GM12878 (cell line): ENCODE data around the gene PCLAF. TPM values are rescaled to one million over a fixed set of nuclear protein-coding genes. Genes with fewer than 3 reads are reported as not detected.

ENCODE experiments used
- ATF7 ChIP-seq: fragments of 450-650 bp; IDR thresholded peaks from 2 replicates; pipeline ENCODE4 v1.6.1; 2016; ENCODE audit warnings: low read depth, mild to moderate bottlenecking
- BACH1 ChIP-seq: fragments of 450-650 bp; IDR thresholded peaks from 2 replicates; pipeline ENCODE4 v1.6.1; 2017; ENCODE audit warnings: mild to moderate bottlenecking, borderline replicate concordance
- BCL11A ChIP-seq: IDR thresholded peaks from 2 replicates; pipeline ENCODE4 v1.6.1; 2011; ENCODE audit warnings: low read depth, low read length
- CBX3 ChIP-seq: fragments of 200-600 bp; sonication (generic); IDR thresholded peaks from 2 replicates; pipeline ENCODE4 v1.6.1; 2016; ENCODE audit warnings: low read depth, borderline replicate concordance
- CHD1 ChIP-seq: IDR thresholded peaks from 2 replicates; pipeline ENCODE4 v1.6.1; 2012; ENCODE audit warnings: low read depth, low read length, improper control_type of control experiment
- EED ChIP-seq: sonication (generic); IDR thresholded peaks from 2 replicates; pipeline ENCODE4 v1.6.1; 2016; ENCODE audit warnings: antibody characterized with exemption, low read depth
- ESRRA ChIP-seq: IDR thresholded peaks from 2 replicates; pipeline ENCODE4 v1.6.1; 2012; ENCODE audit warnings: mild to moderate bottlenecking, low read length, improper control_type of control experiment
- GABPA ChIP-seq: IDR thresholded peaks from 2 replicates; pipeline ENCODE4 v1.6.1; 2014; ENCODE audit warnings: antibody characterized with exemption, low read depth, mild to moderate bottlenecking, inconsistent platforms
- HCFC1 ChIP-seq: fragments of 150-350 bp; IDR thresholded peaks from 2 replicates; pipeline ENCODE4 v1.6.1; 2014; ENCODE audit warnings: low read length
- HDAC6 ChIP-seq: fragments of 200-600 bp; sonication (generic); IDR thresholded peaks from one replicate; pipeline ENCODE4 v1.8.0; 2017; ENCODE audit warnings: antibody characterized with exemption; ENCODE audit not compliant: unreplicated experiment
- KDM1A ChIP-seq: fragments of 200-600 bp; sonication (generic); IDR thresholded peaks from 2 replicates; pipeline ENCODE4 v1.6.1; 2016; ENCODE audit warnings: borderline replicate concordance
- MEF2A ChIP-seq: IDR thresholded peaks from 2 replicates; pipeline ENCODE4 v1.6.1; 2011; ENCODE audit warnings: low read depth, mild to moderate bottlenecking, low read length, moderate library complexity; ENCODE audit not compliant: insufficient read depth
- MLLT1 ChIP-seq: fragments of 450-650 bp; IDR thresholded peaks from 2 replicates; pipeline ENCODE4 v1.6.1; 2016; ENCODE audit warnings: mild to moderate bottlenecking
- NBN ChIP-seq: fragments of 450-650 bp; IDR thresholded peaks from 2 replicates; pipeline ENCODE4 v1.6.1; 2016
- NFXL1 ChIP-seq: fragments of 450-650 bp; IDR thresholded peaks from 2 replicates; pipeline ENCODE4 v1.6.1; 2017; ENCODE audit warnings: antibody characterized with exemption, mild to moderate bottlenecking, borderline replicate concordance
- NR2C1 ChIP-seq: fragments of 450-650 bp; IDR thresholded peaks from 2 replicates; pipeline ENCODE4 v1.6.1; 2017; ENCODE audit warnings: antibody characterized with exemption, mild to moderate bottlenecking, moderate library complexity
- PAX5 ChIP-seq: IDR thresholded peaks from 2 replicates; pipeline ENCODE4 v1.6.1; 2011; ENCODE audit warnings: low read depth, low read length, borderline replicate concordance
- SKIL ChIP-seq: fragments of 450-650 bp; IDR thresholded peaks from 2 replicates; pipeline ENCODE4 v1.6.1; 2017; ENCODE audit warnings: mild to moderate bottlenecking, low read depth, inconsistent platforms; ENCODE audit not compliant: poor library complexity, severe bottlenecking
- SMC3 ChIP-seq: IDR thresholded peaks from 2 replicates; pipeline ENCODE4 v1.6.1; 2011; ENCODE audit warnings: low read length, improper control_type of control experiment, borderline replicate concordance
- TCF3 ChIP-seq: IDR thresholded peaks from 2 replicates; pipeline ENCODE4 v1.6.1; 2012; ENCODE audit warnings: low read depth, mild to moderate bottlenecking, low read length, borderline replicate concordance; ENCODE audit not compliant: insufficient read depth
- YY1 ChIP-seq: IDR thresholded peaks from 2 replicates; pipeline ENCODE4 v1.6.1; 2011; ENCODE audit warnings: low read depth, mild to moderate bottlenecking, low read length
- polyA plus RNA-seq, 11 experiments: library from polyadenylated mRNA; depleted of rRNA in 4 of 11; unstranded in 6 of 11; stranded (reverse) in 5 of 11; fragments of >200 nt; fragmentation: Nextera tagmentation in 4 of 11; fragmentation: Illumina TruSeq in 1 of 11; extraction: Ambion mirVana in 4 of 11; extraction: Trizol in 1 of 11; gene quantifications; 1 replicate in 1 of 11; 2 replicates in 10 of 11; pipeline versions ENCODE4 v1.2.1 to v1.2.3, GENCODE V29; 2011 to 2016; ENCODE audit warnings: inconsistent platforms in 2 of 11, missing spikeins in 2 of 11, low read depth in 1 of 11
- total RNA-seq, 4 experiments: library from RNA; depleted of rRNA in 3 of 4; stranded (reverse); fragments of >200 nt in 3 of 4; fragmentation: Illumina TruSeq in 1 of 4; extraction: Trizol in 1 of 4; gene quantifications; 2 replicates each; pipeline versions ENCODE4 v1.2.1 to v1.2.3, GENCODE V29; 2013 to 2021
- TF ChIP-seq, protein P1 (sequence below): IDR thresholded peaks from 2 replicates; pipeline ENCODE4 v1.6.1; 2012; ENCODE audit warnings: low read depth, low read length, improper control_type of control experiment
- TF ChIP-seq, protein P2 (sequence below): fragments of 450-650 bp; IDR thresholded peaks from 2 replicates; pipeline ENCODE4 v1.6.1; 2016; ENCODE audit warnings: mild to moderate bottlenecking, moderate library complexity, borderline replicate concordance

The PCLAF gene
- total and polyA plus RNA-seq, 10 of the 15 experiments (the other 5 are each of a cell fraction or from before 2014, with no cell fraction given): 79.0 to 627 (median 343) TPM

DNA sequence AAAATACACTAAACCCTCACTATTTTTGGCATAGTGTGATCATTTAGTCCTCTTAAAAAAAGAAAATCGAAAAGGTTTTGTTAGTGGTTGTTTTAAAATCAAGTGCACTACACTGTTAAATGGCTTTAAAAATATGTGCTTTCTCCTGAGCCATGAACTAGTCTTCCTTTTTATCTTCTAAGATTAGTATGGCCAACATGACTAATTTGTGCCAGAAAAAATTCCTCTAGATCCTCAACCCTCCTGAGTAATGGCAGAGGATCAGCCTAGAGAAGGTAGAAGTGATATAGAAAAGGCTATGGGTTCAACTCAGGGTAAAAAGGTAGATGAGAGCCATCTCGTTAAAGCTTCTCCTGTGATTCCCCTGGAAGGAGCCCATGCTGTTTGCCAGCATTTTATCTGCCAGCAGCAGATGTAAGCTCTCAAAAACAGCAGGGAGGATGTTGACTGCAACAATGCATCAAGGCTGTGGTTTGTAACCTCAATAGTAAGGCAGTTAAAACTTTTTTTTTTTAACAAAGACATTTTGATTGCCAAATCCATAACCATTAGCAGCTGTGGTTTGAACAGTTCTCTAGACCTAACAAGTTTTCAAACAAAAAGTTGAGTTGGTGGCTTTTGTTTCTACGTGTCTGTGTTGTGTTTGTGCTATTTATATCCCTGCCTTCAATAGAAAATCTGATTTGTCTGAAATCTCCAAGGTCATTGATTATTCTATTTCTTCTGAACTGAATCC lies 48.9 kb upstream of the PCLAF start (continued):
- TF ChIP-seq SKIL (peak; percentile 83), NFXL1 (no peak), GABPA (no peak), MEF2A (peak; percentile 68; the same call in 1 of the 2 replicates), EED (peak; percentile 33; the same call in 1 of the 2 replicates), YY1 (peak; percentile 50; the same call in 1 of the 2 replicates), MLLT1 (peak; percentile 86), BCL11A (peak; percentile 61; the same call in 1 of the 2 replicates), NR2C1 (no peak), KDM1A (no peak), CBX3 (no peak), TCF3 (peak; percentile 55; the same call in 1 of the 2 replicates), SMC3 (peak; percentile 15; the same call in 1 of the 2 replicates), PAX5 (peak; percentile 35; the same call in 1 of the 2 replicates), ESRRA (no peak), NBN (peak; percentile 45; the same call in 1 of the 2 replicates), HCFC1 (no peak), ATF7 (peak; percentile 69), BACH1 (no peak; the same call in 1 of the 2 replicates), HDAC6 (no peak), CHD1 (no peak)
- TF ChIP-seq, protein P1, sequence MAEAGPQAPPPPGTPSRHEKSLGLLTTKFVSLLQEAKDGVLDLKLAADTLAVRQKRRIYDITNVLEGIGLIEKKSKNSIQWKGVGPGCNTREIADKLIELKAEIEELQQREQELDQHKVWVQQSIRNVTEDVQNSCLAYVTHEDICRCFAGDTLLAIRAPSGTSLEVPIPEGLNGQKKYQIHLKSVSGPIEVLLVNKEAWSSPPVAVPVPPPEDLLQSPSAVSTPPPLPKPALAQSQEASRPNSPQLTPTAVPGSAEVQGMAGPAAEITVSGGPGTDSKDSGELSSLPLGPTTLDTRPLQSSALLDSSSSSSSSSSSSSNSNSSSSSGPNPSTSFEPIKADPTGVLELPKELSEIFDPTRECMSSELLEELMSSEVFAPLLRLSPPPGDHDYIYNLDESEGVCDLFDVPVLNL: no peak
- TF ChIP-seq, protein P2, sequence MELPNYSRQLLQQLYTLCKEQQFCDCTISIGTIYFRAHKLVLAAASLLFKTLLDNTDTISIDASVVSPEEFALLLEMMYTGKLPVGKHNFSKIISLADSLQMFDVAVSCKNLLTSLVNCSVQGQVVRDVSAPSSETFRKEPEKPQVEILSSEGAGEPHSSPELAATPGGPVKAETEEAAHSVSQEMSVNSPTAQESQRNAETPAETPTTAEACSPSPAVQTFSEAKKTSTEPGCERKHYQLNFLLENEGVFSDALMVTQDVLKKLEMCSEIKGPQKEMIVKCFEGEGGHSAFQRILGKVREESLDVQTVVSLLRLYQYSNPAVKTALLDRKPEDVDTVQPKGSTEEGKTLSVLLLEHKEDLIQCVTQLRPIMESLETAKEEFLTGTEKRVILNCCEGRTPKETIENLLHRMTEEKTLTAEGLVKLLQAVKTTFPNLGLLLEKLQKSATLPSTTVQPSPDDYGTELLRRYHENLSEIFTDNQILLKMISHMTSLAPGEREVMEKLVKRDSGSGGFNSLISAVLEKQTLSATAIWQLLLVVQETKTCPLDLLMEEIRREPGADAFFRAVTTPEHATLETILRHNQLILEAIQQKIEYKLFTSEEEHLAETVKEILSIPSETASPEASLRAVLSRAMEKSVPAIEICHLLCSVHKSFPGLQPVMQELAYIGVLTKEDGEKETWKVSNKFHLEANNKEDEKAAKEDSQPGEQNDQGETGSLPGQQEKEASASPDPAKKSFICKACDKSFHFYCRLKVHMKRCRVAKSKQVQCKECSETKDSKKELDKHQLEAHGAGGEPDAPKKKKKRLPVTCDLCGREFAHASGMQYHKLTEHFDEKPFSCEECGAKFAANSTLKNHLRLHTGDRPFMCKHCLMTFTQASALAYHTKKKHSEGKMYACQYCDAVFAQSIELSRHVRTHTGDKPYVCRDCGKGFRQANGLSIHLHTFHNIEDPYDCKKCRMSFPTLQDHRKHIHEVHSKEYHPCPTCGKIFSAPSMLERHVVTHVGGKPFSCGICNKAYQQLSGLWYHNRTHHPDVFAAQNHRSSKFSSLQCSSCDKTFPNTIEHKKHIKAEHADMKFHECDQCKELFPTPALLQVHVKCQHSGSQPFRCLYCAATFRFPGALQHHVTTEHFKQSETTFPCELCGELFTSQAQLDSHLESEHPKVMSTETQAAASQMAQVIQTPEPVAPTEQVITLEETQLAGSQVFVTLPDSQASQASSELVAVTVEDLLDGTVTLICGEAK: no peak
